HUES48 (cell line): ENCODE measurements around the gene RTN4IP1.

ENCODE experiments used
- H3K27ac ChIP-seq: one replicate; pipeline ENCODE4 v1.7.0; 2013; ENCODE audit warnings: low read depth, low read length, inconsistent platforms
- H3K27me3 ChIP-seq: 2 replicates; pipeline ENCODE4 v1.6.1; 2013; ENCODE audit warnings: mild to moderate bottlenecking, low read length; ENCODE audit not compliant: control insufficient read depth, insufficient read depth
- H3K36me3 ChIP-seq: 2 replicates; pipeline ENCODE4 v1.6.1; 2013; ENCODE audit warnings: low read length; ENCODE audit not compliant: control insufficient read depth, insufficient read depth
- H3K4me1 ChIP-seq: 2 replicates; pipeline ENCODE4 v1.6.1; 2013; ENCODE audit warnings: mild to moderate bottlenecking, low read length; ENCODE audit not compliant: control insufficient read depth, insufficient read depth
- H3K4me3 ChIP-seq: 2 replicates; pipeline ENCODE4 v1.5.1; 2013; ENCODE audit warnings: mild to moderate bottlenecking, low read depth, low read length
- H3K9ac ChIP-seq: 2 replicates; pipeline ENCODE4 v1.6.1; 2013; ENCODE audit warnings: mild to moderate bottlenecking, low read depth, low read length, moderate library complexity
- H3K9me3 ChIP-seq: 2 replicates; pipeline ENCODE4 v1.6.1; 2013; ENCODE audit warnings: low read length; ENCODE audit not compliant: control insufficient read depth, insufficient read depth

Gene RTN4IP1

GRCh38 chr6:106648651-106649308, 19.5 kb upstream of the RTN4IP1 start:
- peaks cover 78% of the 10 kb centered on the region for H3K36me3 ChIP-seq
- H3K27ac ChIP-seq, result no peak overlapping the region
- H3K4me1 ChIP-seq, result no peaks in the 10 kb centered on the region
- H3K27me3 ChIP-seq, result no peaks in the 10 kb centered on the region
- no peak overlapping the region for H3K4me3 ChIP-seq
- no peaks in the 10 kb centered on the region for H3K9me3 ChIP-seq
- H3K9ac ChIP-seq, result no peak overlapping the region

- Histone ChIP-seq H3K4me1 (no peaks in the 10 kb centered on the region), H3K27me3 (no peaks in the 10 kb centered on the region), H3K36me3 (peaks cover 66% of the 10 kb centered on the region), H3K9ac (no peak overlapping the region), H3K27ac (no peak overlapping the region), H3K4me3 (no peak overlapping the region), H3K9me3 (no peaks in the 10 kb centered on the region)
Observed at GRCh38 chr6:106643061-106643460, 13.8 kb upstream of the RTN4IP1 start.

GRCh38 chr6:106642476-106642875, 13.2 kb upstream of the RTN4IP1 start:
- Histone ChIP-seq H3K36me3 (peaks cover 66% of the 10 kb centered on the region), H3K27ac (no peak overlapping the region), H3K9ac (no peak overlapping the region)

GRCh38 chr6:106639812-106640211, 10.5 kb upstream of the RTN4IP1 start:
- Histone ChIP-seq H3K27me3 (no peaks in the 10 kb centered on the region), H3K4me3 (no peak overlapping the region), H3K27ac (no peak overlapping the region), H3K36me3 (peaks cover 52% of the 10 kb centered on the region), H3K4me1 (peaks cover 9% of the 10 kb centered on the region; the same call in 1 of the 2 replicates), H3K9me3 (no peaks in the 10 kb centered on the region), H3K9ac (no peak overlapping the region)

More at GRCh38 chr6:106642476-106642875, 13.2 kb upstream of the RTN4IP1 start:
- Histone ChIP-seq H3K4me3 (no peak overlapping the region), H3K4me1 (peaks cover 2% of the 10 kb centered on the region; the same call in 1 of the 2 replicates), H3K27me3 (no peaks in the 10 kb centered on the region), H3K9me3 (no peaks in the 10 kb centered on the region)

- H3K9me3 ChIP-seq, result no peaks in the 10 kb centered on the region
- no peaks in the 10 kb centered on the region for H3K27me3 ChIP-seq
- peaks cover 15% of the 10 kb centered on the region for H3K4me1 ChIP-seq
- no peak overlapping the region for H3K9ac ChIP-seq
- H3K27ac ChIP-seq, result no peak overlapping the region
- peaks cover 32% of the 10 kb centered on the region for H3K36me3 ChIP-seq
- no peak overlapping the region for H3K4me3 ChIP-seq
Observed at GRCh38 chr6:106637717-106638341, 8.5 kb upstream of the RTN4IP1 start.

- Histone ChIP-seq H3K4me1 (peaks cover 20% of the 10 kb centered on the region), H3K36me3 (peaks cover 26% of the 10 kb centered on the region), H3K27me3 (no peaks in the 10 kb centered on the region), H3K9ac (no peak overlapping the region), H3K9me3 (no peaks in the 10 kb centered on the region), H3K27ac (no peak overlapping the region), H3K4me3 (no peak overlapping the region)
Observed at GRCh38 chr6:106637051-106637716, 7.9 kb upstream of the RTN4IP1 start.

GRCh38 chr6:106634565-106634964, 5.3 kb upstream of the RTN4IP1 start:
- Histone ChIP-seq H3K4me1 (peaks cover 20% of the 10 kb centered on the region), H3K4me3 (no peak overlapping the region), H3K9me3 (no peaks in the 10 kb centered on the region), H3K27me3 (no peaks in the 10 kb centered on the region), H3K36me3 (no peaks in the 10 kb centered on the region), H3K9ac (no peak overlapping the region), H3K27ac (no peak overlapping the region)

GRCh38 chr6:106631346-106631745, 2.0 kb upstream of the RTN4IP1 start:
- Histone ChIP-seq H3K4me1 (peaks cover 25% of the 10 kb centered on the region), H3K9ac (no peak overlapping the region), H3K27ac (no peak overlapping the region), H3K27me3 (no peaks in the 10 kb centered on the region), H3K4me3 (no peak overlapping the region), H3K36me3 (no peaks in the 10 kb centered on the region), H3K9me3 (no peaks in the 10 kb centered on the region)

GRCh38 chr6:106630366-106630765, 1.1 kb upstream of the RTN4IP1 start:
- no peaks in the 10 kb centered on the region for H3K36me3 ChIP-seq
- H3K4me1 ChIP-seq, result peaks cover 31% of the 10 kb centered on the region
- H3K27ac ChIP-seq, result peak overlapping the region; percentile 95
- H3K27me3 ChIP-seq, result no peaks in the 10 kb centered on the region
- no peaks in the 10 kb centered on the region for H3K9me3 ChIP-seq
- peak overlapping the region; percentile 89 for H3K4me3 ChIP-seq
- peak overlapping the region; percentile 92 for H3K9ac ChIP-seq

- Histone ChIP-seq H3K36me3 (no peaks in the 10 kb centered on the region), H3K27me3 (no peaks in the 10 kb centered on the region), H3K4me1 (peaks cover 31% of the 10 kb centered on the region), H3K27ac (peak overlapping the region; percentile 95), H3K9me3 (no peaks in the 10 kb centered on the region), H3K4me3 (peak overlapping the region; percentile 89), H3K9ac (peak overlapping the region; percentile 92)
Observed at GRCh38 chr6:106629859-106630163, 513 bp upstream of the RTN4IP1 start.

- H3K27me3 ChIP-seq, result no peaks in the 10 kb centered on the region
- H3K4me1 ChIP-seq, result peaks cover 31% of the 10 kb centered on the region
Observed at GRCh38 chr6:106628658-106629102, 618 bp downstream of the RTN4IP1 start.

More at GRCh38 chr6:106628658-106629102, 618 bp downstream of the RTN4IP1 start:
- Histone ChIP-seq H3K9me3 (0 out of 2 replicates have a peak, but pooled peaks cover 1% of the 10 kb centered on the region), H3K9ac (peak overlapping the region; percentile 92), H3K27ac (peak overlapping the region; percentile 95), H3K4me3 (peak overlapping the region; percentile 89), H3K36me3 (no peaks in the 10 kb centered on the region)
